Activated CD4-positive, alpha-beta T cell treated with anti-CD3 and anti-CD28 coated beads, Interleukin-2, amount 10 ng/mL, durations not matched to agents 7 days and 5 days (primary cell): ENCODE results near the gene APOBEC3G. TPM values are rescaled to one million over a fixed set of nuclear protein-coding genes. Genes with fewer than 3 reads are reported as not detected.
A peak's percentile ranks its signal among the peaks of the same experiment; 100 is the strongest.

Experiments used
- CTCF ChIA-PET: fragments of 350-600 bp; sonication (Branson Sonifier 250); formaldehyde crosslinking; loops from one replicate; lab custom pipeline; 2021; ENCODE audit warnings: antibody characterized with exemption; lab: Charles Lee
- POLR2A ChIA-PET: fragments of 350-600 bp; sonication (Branson Sonifier 250); formaldehyde crosslinking; loops from one replicate; lab custom pipeline; 2021; ENCODE audit warnings: antibody characterized with exemption; lab: Charles Lee
- DNase-seq: peaks from one replicate; pipeline ENCODE4 v3.0.0-alpha.2; 2020
- H3K27ac Mint-ChIP-seq: one replicate; pipeline ENCODE4 v1.8.0; 2021; ENCODE audit warnings: mild to moderate bottlenecking, moderate library complexity, mixed read lengths
- H3K27me3 Mint-ChIP-seq: one replicate; pipeline ENCODE4 v1.8.0; 2021; ENCODE audit warnings: mixed read lengths
- H3K36me3 Mint-ChIP-seq: one replicate; pipeline ENCODE4 v1.8.0; 2021; ENCODE audit warnings: low read depth, mixed read lengths
- H3K4me1 Mint-ChIP-seq: one replicate; pipeline ENCODE4 v1.8.0; 2021; ENCODE audit warnings: mixed read lengths
- H3K4me3 Mint-ChIP-seq: one replicate; pipeline ENCODE4 v1.8.0; 2021; ENCODE audit warnings: mild to moderate bottlenecking, moderate library complexity, mixed read lengths
- H3K9me3 Mint-ChIP-seq: one replicate; pipeline ENCODE4 v1.8.0; 2021; ENCODE audit warnings: mixed read lengths
- total RNA-seq, 2 experiments: library from RNA; stranded (reverse); gene quantifications; one replicate each; pipeline ENCODE4 v1.2.3, GENCODE V29; 2021

APOBEC3G gene
- total RNA-seq, 2 experiments from 2014 or later, result 89.6 to 96.4 TPM

DNA sequence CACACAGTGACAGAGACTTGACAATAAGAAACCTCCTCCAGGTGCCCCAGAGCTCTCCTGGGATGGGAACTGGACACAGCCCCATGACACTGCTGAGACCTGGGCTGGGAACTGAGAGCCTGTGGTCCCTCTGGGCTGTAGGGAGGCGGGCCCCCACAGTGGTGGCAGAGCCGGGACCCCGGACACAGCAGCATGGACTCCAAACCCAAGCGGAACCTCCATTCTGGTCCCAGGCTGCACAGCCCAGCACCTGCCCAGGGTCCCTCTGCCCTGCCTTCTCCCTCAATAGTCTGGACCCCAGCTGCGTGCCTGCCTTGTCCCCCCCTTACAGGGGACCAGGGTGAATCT is 11.6 kb downstream of the APOBEC3G start:
- H3K36me3 Mint-ChIP-seq, result peaks cover 37% of the 10 kb centered on the region
- ChIA-PET POLR2A (no interaction called here), CTCF (interaction anchor here (0.7 to 1.5 kb wide), 4 partner anchors 9 to 105 kb away, joined by 4 to 7 read pairs (median 5); no protein-coding TSS in a partner anchor)
- no peak overlapping the region for H3K4me3 Mint-ChIP-seq
- H3K9me3 Mint-ChIP-seq, result no peaks in the 10 kb centered on the region
- peak overlapping the region; percentile 97 for H3K27ac Mint-ChIP-seq
- peaks cover 85% of the 10 kb centered on the region for H3K4me1 Mint-ChIP-seq
- H3K27me3 Mint-ChIP-seq, result no peaks in the 10 kb centered on the region
- DNase-seq, result no peak

- DNase-seq, result no peak
- Mint-ChIP-seq H3K27me3 (no peaks in the 10 kb centered on the region), H3K36me3 (peaks cover 35% of the 10 kb centered on the region), H3K4me1 (peaks cover 95% of the 10 kb centered on the region), H3K27ac (peak overlapping the region; percentile 97), H3K9me3 (no peaks in the 10 kb centered on the region), H3K4me3 (peak overlapping the region; percentile 69)
- ChIA-PET CTCF (interaction anchor here (1.0 to 1.6 kb wide), 5 partner anchors 9 to 74 kb away, joined by 3 to 7 read pairs (median 3); no protein-coding TSS in a partner anchor), POLR2A (interaction anchor here (1.7 kb wide), 1 partner anchor 12 kb away, joined by 4 read pairs; the partner anchor contains the start of gene APOBEC3G)
Observed at GRCh38 chr22:39089928-39090327, 12.9 kb downstream of the APOBEC3G start.

- no peaks in the 10 kb centered on the region for H3K9me3 Mint-ChIP-seq
- peak; percentile 92 for DNase-seq
- H3K27me3 Mint-ChIP-seq, result no peaks in the 10 kb centered on the region
- peaks cover 95% of the 10 kb centered on the region for H3K4me1 Mint-ChIP-seq
- H3K4me3 Mint-ChIP-seq, result peak overlapping the region; percentile 69
- peak overlapping the region; percentile 97 for H3K27ac Mint-ChIP-seq
- ChIA-PET CTCF (interaction anchor here (1.0 to 1.6 kb wide), 3 partner anchors 17 to 74 kb away, joined by 3 read pairs; no protein-coding TSS in a partner anchor), POLR2A (interaction anchor here (1.7 kb wide), 1 partner anchor 13 kb away, joined by 4 read pairs; the partner anchor contains the start of gene APOBEC3G)
- peaks cover 30% of the 10 kb centered on the region for H3K36me3 Mint-ChIP-seq
Observed at GRCh38 chr22:39090426-39091064, 13.5 kb downstream of the APOBEC3G start.

GRCh38 chr22:39091126-39092081 is 14.3 kb downstream of the APOBEC3G start:
- Mint-ChIP-seq H3K9me3 (no peaks in the 10 kb centered on the region), H3K27ac (peak overlapping the region; percentile 97), H3K4me1 (peaks cover 95% of the 10 kb centered on the region), H3K27me3 (no peaks in the 10 kb centered on the region), H3K4me3 (peak overlapping the region; percentile 69), H3K36me3 (peaks cover 23% of the 10 kb centered on the region)
- ChIA-PET CTCF (interaction anchor here (0.7 to 1.4 kb wide), 2 partner anchors 27 to 433 kb away, joined by 3 read pairs; no protein-coding TSS in a partner anchor), POLR2A (interaction anchor here (1.7 kb wide), 1 partner anchor 13 kb away, joined by 4 read pairs; the partner anchor contains the start of gene APOBEC3G)
- DNase-seq, result no peak

DNA sequence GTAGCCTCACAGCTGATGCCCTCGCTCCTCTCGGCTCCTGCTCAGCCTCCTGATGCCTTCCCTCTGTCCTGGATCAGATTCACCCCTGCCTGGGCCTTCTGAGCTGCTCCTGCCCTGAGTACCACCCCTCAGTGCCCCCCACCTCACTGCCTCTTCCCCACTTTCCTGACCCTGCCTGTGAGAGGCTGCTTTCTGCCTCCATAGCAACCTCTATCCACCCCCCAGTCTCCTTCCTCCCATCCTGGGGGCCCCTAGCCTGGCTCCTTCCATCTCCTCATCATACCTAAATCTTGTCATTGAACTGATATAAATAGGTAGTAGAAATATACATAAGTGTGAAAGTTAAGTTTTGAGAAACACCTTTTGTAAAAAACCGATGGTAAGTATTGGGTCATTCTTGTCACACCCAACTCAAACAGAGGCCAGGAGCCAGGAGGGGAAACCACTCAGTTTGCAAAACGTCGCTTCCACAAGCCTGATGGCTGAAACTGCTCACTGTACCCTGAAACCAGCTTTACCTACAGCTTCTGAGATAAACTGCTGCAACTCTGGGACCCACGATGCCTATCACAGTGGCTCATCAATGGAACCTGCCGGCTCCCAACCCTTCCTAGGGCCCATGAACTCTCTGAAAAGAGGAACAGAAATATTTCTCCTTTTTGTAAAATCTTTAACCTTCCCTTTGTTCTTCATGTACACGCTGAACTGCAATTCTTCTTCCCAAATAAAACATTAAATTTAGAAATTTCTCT is 15.2 kb downstream of the APOBEC3G start:
- peak; percentile 19 for DNase-seq
- Mint-ChIP-seq H3K27me3 (no peaks in the 10 kb centered on the region), H3K9me3 (no peaks in the 10 kb centered on the region), H3K36me3 (peaks cover 19% of the 10 kb centered on the region), H3K4me1 (peaks cover 94% of the 10 kb centered on the region), H3K4me3 (peak overlapping the region; percentile 69), H3K27ac (peak overlapping the region; percentile 97)
- ChIA-PET CTCF (no interaction called here), POLR2A (no interaction called here)

- Mint-ChIP-seq H3K4me1 (peaks cover 95% of the 10 kb centered on the region), H3K4me3 (peak overlapping the region; percentile 10)
- POLR2A ChIA-PET, result no interaction called here
Observed at GRCh38 chr22:39094717-39095389, 17.8 kb downstream of the APOBEC3G start.

DNA sequence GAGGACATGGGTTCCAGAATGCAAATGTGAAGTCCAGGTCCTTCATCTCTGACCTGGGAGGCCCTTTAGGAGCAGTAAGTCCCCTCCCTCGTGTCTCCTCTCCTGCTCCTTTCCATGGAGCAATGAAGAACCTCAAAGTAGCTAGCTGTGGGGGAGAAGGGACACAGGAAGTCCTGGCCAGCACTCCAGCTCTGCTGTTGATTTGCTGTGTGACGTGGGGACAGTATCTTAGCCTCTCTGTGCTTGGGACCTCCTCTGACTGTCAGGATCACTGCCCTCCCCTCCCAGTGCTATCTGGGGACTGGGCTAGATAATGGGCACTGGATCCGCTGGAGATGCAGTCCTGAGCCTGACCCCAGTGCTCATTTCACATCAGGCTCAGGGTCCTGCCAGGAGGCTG is 18.9 kb downstream of the APOBEC3G start:
- Mint-ChIP-seq H3K9me3 (no peaks in the 10 kb centered on the region), H3K27ac (peak overlapping the region; percentile 95), H3K4me3 (peak overlapping the region; percentile 40), H3K4me1 (peaks cover 92% of the 10 kb centered on the region), H3K36me3 (peaks cover 13% of the 10 kb centered on the region), H3K27me3 (no peaks in the 10 kb centered on the region)
- ChIA-PET POLR2A (no interaction called here), CTCF (interaction anchor here (1.8 kb wide), 1 partner anchor 19 kb away, joined by 6 read pairs; no protein-coding TSS in a partner anchor)
- DNase-seq, result no peak

More at GRCh38 chr22:39094717-39095389, 17.8 kb downstream of the APOBEC3G start:
- peak; percentile 59 for DNase-seq
- CTCF ChIA-PET, result interaction anchor here (0.6 to 1.8 kb wide), 5 partner anchors 11 to 1017 kb away, joined by 3 to 6 read pairs (median 4); no protein-coding TSS in a partner anchor
- Mint-ChIP-seq H3K9me3 (no peaks in the 10 kb centered on the region), H3K36me3 (peaks cover 15% of the 10 kb centered on the region), H3K27me3 (no peaks in the 10 kb centered on the region), H3K27ac (peak overlapping the region; percentile 95)

DNA sequence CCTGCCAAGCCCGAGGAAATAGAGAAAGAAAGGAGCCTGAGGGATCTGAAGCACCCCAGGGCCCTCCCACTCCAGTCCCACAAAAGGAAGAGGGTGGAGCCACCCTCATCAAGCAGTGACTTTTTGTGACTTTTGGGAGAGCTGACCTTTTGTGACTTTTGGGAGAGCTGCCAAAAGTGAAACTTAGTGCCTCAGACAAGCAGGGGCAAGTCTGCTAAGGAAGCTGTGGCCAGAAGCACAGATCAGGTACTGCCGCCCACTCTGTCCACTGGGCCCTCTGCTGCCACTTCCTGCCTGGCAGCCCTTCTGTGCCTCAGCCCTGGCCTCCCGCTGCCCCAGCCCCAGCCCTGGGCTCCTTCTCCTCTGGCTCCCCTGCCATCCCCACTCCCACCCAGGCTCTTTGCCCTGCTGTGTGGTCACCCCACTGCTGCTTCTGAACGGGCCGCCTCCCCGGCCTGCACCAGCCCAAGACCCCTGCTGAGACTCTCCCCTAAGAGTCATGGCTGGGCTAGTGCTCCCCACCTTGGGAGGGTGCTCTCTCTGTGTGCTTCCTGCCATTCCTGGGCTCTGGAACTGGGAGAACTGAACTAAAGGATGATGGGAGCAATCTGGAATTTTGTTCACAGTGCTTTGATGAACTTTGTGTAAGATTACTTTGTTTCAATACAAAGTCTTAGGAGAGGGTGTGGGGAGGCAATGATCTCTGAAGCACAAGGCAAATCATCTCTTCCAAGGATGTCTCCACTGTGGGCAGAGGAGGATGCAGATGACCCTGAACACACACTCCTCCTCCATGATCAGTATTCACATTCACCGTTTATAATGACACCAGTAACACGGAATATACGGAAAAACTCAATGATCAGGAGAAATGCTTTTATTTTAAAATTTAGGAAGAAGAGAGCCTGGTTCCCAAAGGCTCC is 20.3 kb downstream of the APOBEC3G start, which contains the start of gene APOBEC3H:
Gene APOBEC3H, plus strand, starts transcription at position 147 of the 923 bp plus-strand sequence. CDS start 3,035 bp downstream, outside the sequence.
- peak within 1 kb of the TSS; percentile 77 for H3K4me3 Mint-ChIP-seq
- H3K27me3 Mint-ChIP-seq, result no peaks in the 10 kb centered on the region
- ChIA-PET POLR2A (no interaction called here), CTCF (interaction anchor here (0.7 to 2.9 kb wide), 4 partner anchors 10 to 227 kb away, joined by 3 to 7 read pairs (median 3); no protein-coding TSS in a partner anchor)
- DNase-seq, result peak; percentile 49
- peaks cover 6% of the 10 kb centered on the region for H3K36me3 Mint-ChIP-seq
- no peaks in the 10 kb centered on the region for H3K9me3 Mint-ChIP-seq
- peak within 1 kb of the TSS; percentile 95 for H3K27ac Mint-ChIP-seq
- H3K4me1 Mint-ChIP-seq, result peaks cover 81% of the 10 kb centered on the region

DNA sequence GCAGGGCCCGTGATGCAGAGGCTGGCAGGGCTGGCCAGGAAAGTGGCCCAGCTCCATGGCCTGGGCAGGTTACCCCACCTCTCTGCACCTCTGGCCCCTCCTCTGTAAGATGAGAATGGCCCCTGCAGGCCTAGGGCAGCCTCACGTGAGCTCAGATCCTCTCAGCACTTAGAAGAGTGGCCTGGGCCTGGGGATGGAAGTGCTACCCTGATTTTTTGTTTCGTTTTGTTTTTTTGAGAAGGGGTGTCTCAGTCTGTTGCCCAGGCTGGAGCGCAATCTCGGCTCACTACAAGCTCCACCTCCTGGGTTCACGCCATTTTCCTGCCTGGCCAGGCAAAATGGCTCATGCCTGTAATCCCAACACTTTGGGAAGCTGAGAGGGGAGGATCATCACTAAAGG is 21.0 kb downstream of the APOBEC3G start:
- H3K36me3 Mint-ChIP-seq, result peaks cover 8% of the 10 kb centered on the region
- H3K4me1 Mint-ChIP-seq, result peaks cover 74% of the 10 kb centered on the region
- peak overlapping the region; percentile 77 for H3K4me3 Mint-ChIP-seq
- ChIA-PET POLR2A (no interaction called here), CTCF (interaction anchor here (1.0 to 2.9 kb wide), 4 partner anchors 9 to 228 kb away, joined by 3 to 7 read pairs (median 6); no protein-coding TSS in a partner anchor)
- no peak for DNase-seq
- H3K9me3 Mint-ChIP-seq, result no peaks in the 10 kb centered on the region
- peak overlapping the region; percentile 94 for H3K27ac Mint-ChIP-seq
- H3K27me3 Mint-ChIP-seq, result no peaks in the 10 kb centered on the region

DNA sequence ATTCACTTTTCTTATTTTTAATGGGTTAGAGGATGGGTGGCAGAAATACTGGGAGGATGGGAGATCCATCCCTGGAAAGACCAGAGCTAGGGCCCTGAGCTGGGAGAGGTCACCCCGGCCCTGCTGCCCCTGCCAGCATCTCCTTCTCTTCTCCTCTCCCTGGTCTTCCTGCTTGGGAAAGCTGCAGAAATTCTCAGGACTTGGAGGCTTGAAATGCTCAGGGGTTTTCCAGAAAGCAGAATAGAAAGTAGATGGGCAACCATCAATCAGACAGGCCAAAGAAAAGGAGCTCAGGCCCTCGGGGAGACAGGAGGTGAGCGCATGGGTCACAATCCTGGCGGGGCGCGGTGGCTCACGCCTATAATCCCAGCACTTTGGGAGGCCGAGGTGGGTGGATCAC is 21.5 kb downstream of the APOBEC3G start:
- no peak for DNase-seq
- peak overlapping the region; percentile 87 for H3K27ac Mint-ChIP-seq
- ChIA-PET CTCF (interaction anchor here (1.0 to 2.9 kb wide), 4 partner anchors 9 to 70 kb away, joined by 3 to 7 read pairs (median 6); no protein-coding TSS in a partner anchor), POLR2A (no interaction called here)
- H3K9me3 Mint-ChIP-seq, result no peaks in the 10 kb centered on the region
- H3K4me1 Mint-ChIP-seq, result peaks cover 74% of the 10 kb centered on the region
- H3K36me3 Mint-ChIP-seq, result peaks cover 11% of the 10 kb centered on the region
- no peak overlapping the region for H3K4me3 Mint-ChIP-seq
- H3K27me3 Mint-ChIP-seq, result no peaks in the 10 kb centered on the region
